NK-92 (cell line): ENCODE results near the gene OR2F2.

ENCODE experiments used
- DNase-seq: peaks from one replicate; lab custom pipeline; 2025; ENCODE audit not compliant: unreplicated experiment; lab: John Stamatoyannopoulos, UW

Gene OR2F2

GRCh38 chr7:143913945-143914615, 21.0 kb upstream of the OR2F2 start:
- DNase-seq = no peak

- DNase-seq = no peak
These were observed 19.9 kb upstream of the OR2F2 start for GRCh38 chr7:143914938-143915652.

GRCh38 chr7:143924851-143925250, 10.2 kb upstream of the OR2F2 start:
- no peak for DNase-seq

- DNase-seq = no peak
These were observed 5.7 kb upstream of the OR2F2 start for GRCh38 chr7:143929224-143929920.

- no peak for DNase-seq
These were observed 3.3 kb upstream of the OR2F2 start for GRCh38 chr7:143931739-143932138.

GRCh38 chr7:143936087-143937009, 1.3 kb downstream of the OR2F2 start:
- no peak for DNase-seq

GRCh38 chr7:143938379-143939243, 3.6 kb downstream of the OR2F2 start:
- no peak for DNase-seq

GRCh38 chr7:143945423-143945822, 10.4 kb downstream of the OR2F2 start:
- DNase-seq = no peak

- no peak for DNase-seq
These were observed 12.1 kb downstream of the OR2F2 start for GRCh38 chr7:143947111-143947510.

GRCh38 chr7:143948733-143949132, 13.7 kb downstream of the OR2F2 start:
- DNase-seq = no peak

- DNase-seq = no peak
These were observed 18.4 kb downstream of the OR2F2 start for GRCh38 chr7:143953421-143953820.

GRCh38 chr7:143954135-143954534, 19.1 kb downstream of the OR2F2 start:
- no peak for DNase-seq

GRCh38 chr7:143954544-143954943, 19.5 kb downstream of the OR2F2 start, which contains the start of gene OR2F1:
Gene OR2F1 (plus strand): TSS chr7:143954844. CDS start chr7:143959971, 5,127 bp downstream.
- no peak for DNase-seq

GRCh38 chr7:143958781-143959180, 23.7 kb downstream of the OR2F2 start:
- DNase-seq = no peak

- no peak for DNase-seq
These were observed 26.0 kb downstream of the OR2F2 start for GRCh38 chr7:143960813-143961610.

- no peak for DNase-seq
These were observed 30.2 kb downstream of the OR2F2 start for GRCh38 chr7:143965280-143965679.

- DNase-seq = no peak
These were observed 32.4 kb downstream of the OR2F2 start for GRCh38 chr7:143967398-143967797.

- DNase-seq = no peak
These were observed 38.9 kb downstream of the OR2F2 start for GRCh38 chr7:143973870-143974416.

- DNase-seq = no peak
These were observed 39.4 kb downstream of the OR2F2 start for GRCh38 chr7:143974459-143974858.
